Stomach (tissue), 9 donors: ENCODE results near the gene NUDT2. TPM values are rescaled to one million over a fixed set of nuclear protein-coding genes. Genes with fewer than 3 reads are reported as not detected.
A peak's percentile ranks its signal among the peaks of the same experiment; 100 is the strongest.

ENCODE experiments used
- DNase-seq, 2 donors: peaks; one replicate each; pipeline versions ENCODE4 v3.0.0 to v3.0.0-alpha.2; 2013 to 2019
- H3K27ac ChIP-seq, 5 donors: fragments of 200-600 bp in 4 of 5; sonication (generic) in 4 of 5; one replicate each; pipeline ENCODE4 v1.5.1; 2013 to 2019; ENCODE audit warnings: mild to moderate bottlenecking in 1 of 5, moderate library complexity in 1 of 5
- H3K27me3 ChIP-seq, 3 donors: fragments of 200-600 bp; sonication (generic); one replicate each; pipeline ENCODE4 v1.5.1; 2017 to 2019; ENCODE audit warnings: mixed run types in 1 of 3
- H3K36me3 ChIP-seq, 4 donors: fragments of 200-600 bp; sonication (generic); 1 replicate in 3 of 4; 2 replicates in 1 of 4; pipeline ENCODE4 v1.5.1; 2016 to 2019
- H3K4me1 ChIP-seq, 4 donors: fragments of 200-600 bp; sonication (generic); one replicate each; pipeline ENCODE4 v1.5.1; 2016 to 2019
- H3K4me3 ChIP-seq, 4 donors: fragments of 200-600 bp; sonication (generic) in 3 of 4; one replicate each; pipeline ENCODE4 v1.5.1; 2016 to 2019; ENCODE audit warnings: mild to moderate bottlenecking in 1 of 4
- H3K9me3 ChIP-seq, 4 donors: fragments of 200-600 bp; sonication (generic); one replicate each; pipeline ENCODE4 v1.5.1; 2016 to 2019
- CTCF ChIP-seq, 7 experiments: fragments of 450-650 bp in 4 of 7; fragments of 200-600 bp in 3 of 7; sonication (generic) in 3 of 7; IDR thresholded peaks; one replicate each; pipeline ENCODE4 v1.5.1; 2016 to 2019; ENCODE audit warnings: antibody characterized with exemption in 7 of 7, control low read depth in 2 of 7, mild to moderate bottlenecking in 1 of 7
- EP300 ChIP-seq: sonication (generic); formaldehyde crosslinking; IDR thresholded peaks from one replicate; pipeline ENCODE4 v1.6.1; 2017; ENCODE audit warnings: antibody characterized with exemption
- POLR2A ChIP-seq, 4 donors: fragments of 450-650 bp; IDR thresholded peaks; one replicate each; pipeline ENCODE4 v1.6.1; 2016; ENCODE audit warnings: antibody characterized with exemption in 4 of 4, control low read depth in 2 of 4, mild to moderate bottlenecking in 1 of 4, moderate library complexity in 1 of 4
- POLR2AphosphoS5 ChIP-seq, 3 donors: sonication (generic); formaldehyde crosslinking; IDR thresholded peaks; one replicate each; pipeline ENCODE4 v1.6.1; 2016; ENCODE audit warnings: antibody characterized with exemption in 3 of 3
- WGBS, 5 donors: extraction: QIAGEN DNeasy Blood & Tissue Kit in 3 of 5; methylation state at CpG; one replicate each; pipeline versions ENCODE4 v1.1.5 to v1.1.7; 2013 to 2018; 5-methylcytosine and 5-hydroxymethylcytosine counted together
- intact Hi-C: fragments of 100-400 bp; cut with DNase I; formaldehyde crosslinking; loops from one replicate; pipeline ENCODE4 v1.15.1; 2023; ENCODE audit warnings: low total_unique reads
- polyA plus RNA-seq, 3 donors: library from polyadenylated mRNA; stranded (reverse); fragments of 200-250 nt; gene quantifications; one replicate each; pipeline ENCODE4 v1.2.3, GENCODE V29; 2013
- total RNA-seq, 5 donors: library from RNA; depleted of rRNA; stranded (reverse); fragments of >200 nt; gene quantifications; one replicate each; pipeline versions ENCODE4 v1.1.0 to v1.2.3, GENCODE V29; 2014 to 2016
- donor health status: healthy with polysubstance abuse.
- donor health status: Bipolar disorder and iron deficiency.
- donor health status: healthy.

Gene NUDT2
- total and polyA plus RNA-seq, 8 donors = 0.87 to 73.2 (median 23.1) TPM

GRCh38 chr9:34369636-34370035 is 40.3 kb downstream of the NUDT2 start:
- no peak for DNase-seq
- intact Hi-C loops = loop anchor here (5.0 to 10.0 kb wide), 2 partner anchors 32 to 185 kb away; no protein-coding TSS in a partner anchor
- Histone ChIP-seq H3K27me3 (peaks cover 0 to 11% (median 0%) of the 10 kb centered on the region in 3 donors), H3K4me3 (no peak overlapping the region), H3K36me3 (peaks cover 26 to 63% (median 38%) of the 10 kb centered on the region in 4 donors), H3K9me3 (no peaks in the 10 kb centered on the region), H3K4me1 (peaks cover 0 to 35% (median 23%) of the 10 kb centered on the region in 4 donors), H3K27ac (no peak overlapping the region)
- TF ChIP-seq POLR2AphosphoS5 (IDR thresholded peaks at IDR 0.05) = no peak
- no peak for TF ChIP-seq CTCF (IDR thresholded peaks at IDR 0.05)
- TF ChIP-seq EP300 = no peak
- TF ChIP-seq POLR2A (IDR thresholded peaks at IDR 0.05) = no peak
- 88 to 94% (median 91%) methylated on average over 4 of the region's 4 CpGs for WGBS, 5 donors

- Histone ChIP-seq H3K27me3 (peaks cover 0 to 11% (median 0%) of the 10 kb centered on the region in 3 donors), H3K4me1 (peaks cover 7 to 43% (median 29%) of the 10 kb centered on the region in 4 donors), H3K36me3 (peaks cover 26 to 63% (median 38%) of the 10 kb centered on the region in 4 donors), H3K9me3 (no peaks in the 10 kb centered on the region), H3K4me3 (peak overlapping the region in 2 of 4 donors; percentile 16 to 30), H3K27ac (no peak overlapping the region)
- intact Hi-C loops = loop anchor here (5.0 to 10.0 kb wide), 2 partner anchors 33 to 186 kb away; no protein-coding TSS in a partner anchor
- 76 to 83% (median 77%) methylated on average over 15 to 23 of the region's 23 CpGs for WGBS, 5 donors
- no peak for DNase-seq
- no peak for TF ChIP-seq EP300
- TF ChIP-seq POLR2AphosphoS5 (IDR thresholded peaks at IDR 0.05) = no peak
- TF ChIP-seq POLR2A (IDR thresholded peaks at IDR 0.05) = no peak
- no peak for TF ChIP-seq CTCF (IDR thresholded peaks at IDR 0.05)
Measured at GRCh38 chr9:34370335-34370969, 41.1 kb downstream of the NUDT2 start.

- peak overlapping the region in 2 of 4 donors; percentile 16 to 30 for H3K4me3 ChIP-seq
- H3K27me3 ChIP-seq = peaks cover 0 to 11% (median 0%) of the 10 kb centered on the region in 3 donors
- no peak for DNase-seq
- no peak overlapping the region for H3K27ac ChIP-seq
- no peaks in the 10 kb centered on the region for H3K9me3 ChIP-seq
- intact Hi-C loops = loop anchor here (5.0 to 10.0 kb wide), 2 partner anchors 34 to 186 kb away; no protein-coding TSS in a partner anchor
- peaks cover 14 to 51% (median 37%) of the 10 kb centered on the region in 4 donors for H3K4me1 ChIP-seq
- no peak for TF ChIP-seq CTCF (IDR thresholded peaks at IDR 0.05)
- 78 to 84% (median 83%) methylated on average over 81 to 105 of the region's 105 CpGs for WGBS, 5 donors
- H3K36me3 ChIP-seq = peaks cover 26 to 63% (median 38%) of the 10 kb centered on the region in 4 donors
Measured at GRCh38 chr9:34370970-34371880, 41.9 kb downstream of the NUDT2 start.

GRCh38 chr9:34371886-34372466 is 42.6 kb downstream of the NUDT2 start:
- WGBS, 5 donors = 88 to 93% (median 91%) methylated on average over 44 to 60 of the region's 60 CpGs

More at GRCh38 chr9:34371886-34372466, 42.6 kb downstream of the NUDT2 start:
- no peaks in the 10 kb centered on the region for H3K9me3 ChIP-seq
- TF ChIP-seq EP300 (no peak), POLR2A (IDR thresholded peaks at IDR 0.05) (no peak), CTCF (IDR thresholded peaks at IDR 0.05) (no peak), POLR2AphosphoS5 (IDR thresholded peaks at IDR 0.05) (no peak)
- peaks cover 26 to 62% (median 38%) of the 10 kb centered on the region in 4 donors for H3K36me3 ChIP-seq
- H3K4me1 ChIP-seq = peaks cover 16 to 54% (median 41%) of the 10 kb centered on the region in 4 donors
- no peak overlapping the region for H3K4me3 ChIP-seq
- peaks cover 0 to 11% (median 0%) of the 10 kb centered on the region in 3 donors for H3K27me3 ChIP-seq
- H3K27ac ChIP-seq = no peak overlapping the region
- no peak for DNase-seq
- intact Hi-C loops = loop anchor here (5.0 to 10.0 kb wide), 2 partner anchors 35 to 187 kb away; no protein-coding TSS in a partner anchor
